HCEC 1CT (cell line): ENCODE data around the gene ACSL3.
"Not testable (repeated sequence)": the region's sequence is repeated elsewhere in the genome, so short reads cannot be mapped to it uniquely, and the experiment has no call there.

Experiments
- DNase-seq: peaks from one replicate; pipeline ENCODE4 v3.0.0-alpha.2; 2017

The ACSL3 gene

DNA sequence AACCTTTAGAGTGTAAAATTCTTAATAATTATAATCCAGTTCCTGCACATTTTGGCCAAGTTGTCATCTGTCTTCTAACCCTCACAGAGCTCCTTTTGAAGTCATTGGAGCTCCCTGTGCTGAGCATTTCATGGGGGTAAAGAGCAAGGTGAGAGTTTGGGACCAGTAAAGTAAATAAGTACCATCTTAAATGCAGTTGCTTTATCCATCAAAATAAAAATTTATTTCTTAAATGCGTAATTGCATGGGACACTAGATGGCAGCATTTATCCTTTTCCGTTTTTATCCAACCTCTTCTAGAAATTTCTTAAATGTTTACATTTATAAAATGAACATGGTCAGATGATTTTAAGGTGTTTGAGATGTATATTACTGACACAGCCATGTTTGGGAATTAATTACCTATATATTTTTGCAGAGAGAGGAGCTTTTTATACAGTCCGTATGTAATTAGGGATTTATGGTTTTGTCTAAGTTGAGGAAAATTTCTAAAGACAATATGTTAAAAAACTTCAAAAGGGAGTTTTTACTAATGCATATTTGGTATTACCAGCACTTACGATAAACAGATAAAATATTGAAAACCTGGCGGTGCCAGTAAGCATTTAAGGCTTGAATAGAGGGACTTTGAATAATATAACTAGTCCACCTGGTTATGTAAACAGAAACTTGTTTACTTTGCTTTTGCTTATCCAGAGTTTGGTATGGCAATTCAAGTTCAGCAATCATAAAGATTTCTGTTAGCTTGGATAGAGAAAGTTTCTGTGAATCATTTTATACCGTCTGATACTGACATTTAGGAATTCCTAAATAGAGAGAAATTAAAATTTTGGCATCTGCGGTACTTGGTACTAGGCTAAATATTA is 54.5 kb downstream of the ACSL3 start:
- peak; percentile 25 for DNase-seq

DNA sequence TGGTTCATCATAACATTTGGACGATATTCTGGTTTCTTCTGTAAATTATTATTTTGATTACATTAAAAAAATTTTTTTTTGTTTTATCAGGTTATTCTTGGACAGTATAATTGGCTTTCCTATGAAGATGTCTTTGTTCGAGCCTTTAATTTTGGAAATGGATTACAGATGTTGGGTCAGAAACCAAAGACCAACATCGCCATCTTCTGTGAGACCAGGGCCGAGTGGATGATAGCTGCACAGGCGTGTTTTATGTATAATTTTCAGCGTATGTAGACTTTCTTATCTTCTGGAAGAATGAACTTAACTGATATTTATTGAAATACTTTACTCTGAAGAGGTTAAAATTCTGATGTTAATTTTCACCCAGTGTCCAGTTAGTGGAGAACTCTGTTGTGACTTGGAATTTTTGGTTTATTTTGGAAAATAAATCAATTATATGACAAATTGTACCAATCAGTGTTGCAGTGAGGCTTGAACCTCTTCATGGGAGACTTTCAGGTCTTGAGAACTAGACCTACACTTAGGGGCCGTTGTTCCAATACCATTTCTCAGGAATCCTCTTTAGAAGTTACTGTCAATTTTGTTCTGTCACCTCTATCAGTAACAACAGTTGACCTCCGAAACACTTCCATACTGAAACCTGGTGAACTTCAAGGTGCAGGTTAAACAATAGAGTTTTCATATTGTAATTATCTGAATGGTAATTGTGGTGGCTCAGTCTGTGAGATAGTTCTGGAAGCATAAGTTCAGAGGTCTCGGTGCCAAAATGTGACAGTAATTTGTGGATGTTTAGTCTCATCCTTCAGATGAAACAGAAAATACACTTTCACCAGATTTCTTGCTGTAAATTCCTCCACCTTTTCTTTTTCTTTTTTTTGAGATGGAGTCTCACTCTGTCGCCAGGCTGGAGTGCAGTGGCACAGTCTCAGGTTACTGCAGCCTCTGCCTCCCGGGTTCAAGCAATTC is 55.7 kb downstream of the ACSL3 start:
- DNase-seq: no peak

DNA sequence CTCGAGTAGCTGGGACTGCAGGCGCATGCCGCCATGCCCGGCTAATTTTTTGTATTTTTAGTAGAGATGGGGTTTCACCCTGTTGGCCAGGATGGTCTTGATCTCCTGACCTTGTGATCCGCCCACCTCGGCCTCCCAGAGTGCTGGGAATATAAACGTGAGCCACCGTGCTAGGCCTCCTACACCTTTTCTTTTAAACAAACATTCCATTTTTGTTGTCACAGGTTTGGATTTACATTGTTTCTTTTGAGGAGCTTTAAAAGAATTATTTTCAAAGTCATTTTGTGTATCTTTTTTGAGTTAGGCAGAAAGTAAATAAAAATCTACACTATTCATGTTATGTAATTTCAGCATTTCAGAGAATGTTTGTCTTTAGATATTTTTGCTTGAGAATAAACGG is 56.4 kb downstream of the ACSL3 start:
- not testable (repeated sequence) for DNase-seq

DNA sequence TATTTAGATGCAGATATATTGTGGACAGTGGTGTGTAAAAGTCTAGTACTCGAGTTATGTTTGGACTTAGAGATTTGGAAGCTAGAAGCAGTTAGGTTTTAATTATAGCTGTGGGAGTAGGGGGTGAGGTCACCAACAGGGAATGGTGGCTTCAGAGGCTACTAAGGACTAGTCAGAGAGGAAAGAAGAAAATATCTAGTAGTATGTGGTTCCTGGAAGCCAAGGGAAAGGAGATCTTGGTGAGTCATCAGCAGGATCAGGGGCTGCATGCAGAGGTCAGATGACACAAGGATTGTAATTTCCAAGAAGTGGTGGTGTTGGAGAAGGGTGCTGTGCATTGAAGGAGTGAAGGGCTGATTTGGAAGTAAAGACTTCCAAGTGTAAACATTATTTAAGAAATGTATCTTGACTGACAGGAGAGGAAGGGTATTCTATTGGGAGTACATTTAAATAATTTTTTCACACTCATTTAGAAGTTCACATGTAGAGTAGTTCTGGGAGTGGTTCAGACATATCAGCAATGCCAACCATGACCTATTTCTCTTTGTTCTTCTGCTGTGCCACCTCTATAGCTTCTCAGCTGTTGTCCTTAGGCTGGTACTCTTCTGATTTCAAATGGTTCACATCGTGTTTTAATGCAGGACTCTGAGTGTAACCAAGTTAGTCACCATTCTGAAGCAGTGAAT is 59.1 kb downstream of the ACSL3 start:
- DNase-seq: peak; percentile 96

DNA sequence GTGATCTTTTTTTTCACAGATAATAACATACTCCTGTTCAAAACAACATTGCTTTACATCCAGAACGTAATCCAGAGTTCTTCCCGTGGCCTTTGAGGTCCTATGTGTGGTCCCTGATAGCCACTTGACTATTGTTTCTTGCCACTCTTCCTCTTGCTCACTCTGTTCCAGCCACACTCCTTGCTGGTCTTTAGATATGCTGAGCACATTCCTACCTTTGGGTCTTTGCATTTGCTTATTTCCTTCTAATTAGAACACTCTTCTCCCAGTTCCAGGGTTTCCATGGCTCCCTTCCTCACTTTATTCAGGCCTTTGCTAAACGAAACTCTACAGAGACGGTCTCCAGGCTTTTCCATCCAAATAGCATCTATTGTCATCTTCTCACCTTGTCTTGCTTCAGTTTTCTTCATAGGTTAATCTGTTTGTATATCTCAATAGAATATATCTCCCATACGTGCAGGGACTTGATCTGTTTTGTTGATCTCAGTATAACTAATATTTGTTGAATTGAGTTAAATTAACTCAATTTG is 59.9 kb downstream of the ACSL3 start:
- no peak for DNase-seq

DNA sequence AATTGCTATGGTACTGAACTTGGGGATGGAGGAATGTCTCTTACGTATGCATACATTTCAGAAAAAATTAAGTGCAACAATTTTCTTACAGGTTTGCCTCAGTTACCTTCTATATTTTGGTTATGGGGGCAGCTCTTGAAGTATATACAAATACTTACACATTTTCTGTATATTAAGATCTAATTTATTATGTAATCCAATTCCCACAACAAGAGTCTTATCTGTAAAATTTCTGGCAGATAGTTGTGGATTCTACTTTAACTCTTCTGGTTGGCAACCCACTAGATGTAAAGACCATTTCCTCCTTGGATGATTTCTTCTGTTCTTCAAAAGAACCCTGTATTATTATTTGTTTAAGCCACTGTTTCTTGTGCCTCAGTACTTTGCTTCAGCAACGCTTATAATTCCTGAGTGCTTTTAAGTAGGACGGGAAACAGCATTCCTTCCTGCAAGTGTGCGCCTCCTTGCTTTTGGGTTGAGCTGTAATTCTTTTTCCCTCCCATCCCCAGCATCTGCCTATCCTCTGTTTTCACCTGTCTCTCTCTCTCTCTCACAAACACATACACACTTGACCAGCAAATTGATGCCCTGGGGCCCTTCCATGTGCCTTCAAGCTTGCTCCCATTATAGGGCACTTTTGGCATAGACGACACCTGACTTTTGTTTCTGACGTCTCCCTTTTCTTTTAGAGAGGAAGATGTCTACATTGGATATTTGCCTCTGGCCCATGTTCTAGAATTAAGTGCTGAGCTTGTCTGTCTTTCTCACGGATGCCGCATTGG is 61.4 kb downstream of the ACSL3 start:
- no peak for DNase-seq

DNA sequence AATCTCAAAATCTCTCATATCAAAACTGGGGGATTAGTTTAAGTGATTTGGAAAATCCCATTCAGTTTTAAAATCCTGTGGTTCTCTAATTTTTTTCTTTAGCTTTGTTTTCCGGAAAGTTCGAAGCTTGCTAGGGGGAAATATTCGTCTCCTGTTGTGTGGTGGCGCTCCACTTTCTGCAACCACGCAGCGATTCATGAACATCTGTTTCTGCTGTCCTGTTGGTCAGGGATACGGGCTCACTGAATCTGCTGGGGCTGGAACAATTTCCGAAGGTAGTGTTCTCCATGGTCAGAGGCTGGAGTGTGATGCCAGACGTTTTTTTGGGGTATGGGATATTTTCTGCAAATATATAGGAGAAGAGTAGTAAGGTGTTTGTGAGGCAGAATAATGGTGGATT is 66.1 kb downstream of the ACSL3 start:
- no peak for DNase-seq

DNA sequence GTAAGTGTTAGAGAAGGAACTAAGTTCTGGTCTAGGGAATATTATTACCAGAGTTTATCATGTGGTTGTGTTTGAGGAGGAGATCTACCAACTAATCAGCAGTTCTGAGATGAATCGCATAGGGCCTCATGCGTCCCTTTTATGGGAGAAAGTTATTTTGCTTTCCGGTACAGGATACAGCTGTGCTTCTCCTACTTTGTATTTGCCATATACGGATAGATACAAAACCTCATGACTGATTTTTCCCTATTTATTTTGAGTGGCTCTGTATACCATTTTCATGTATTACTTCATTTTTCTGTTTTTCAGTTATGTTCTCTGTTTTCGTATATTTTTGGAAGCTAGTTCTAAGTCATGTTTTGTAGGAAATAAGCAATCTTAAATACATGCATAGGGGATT is 66.8 kb downstream of the ACSL3 start:
- DNase-seq: no peak

DNA sequence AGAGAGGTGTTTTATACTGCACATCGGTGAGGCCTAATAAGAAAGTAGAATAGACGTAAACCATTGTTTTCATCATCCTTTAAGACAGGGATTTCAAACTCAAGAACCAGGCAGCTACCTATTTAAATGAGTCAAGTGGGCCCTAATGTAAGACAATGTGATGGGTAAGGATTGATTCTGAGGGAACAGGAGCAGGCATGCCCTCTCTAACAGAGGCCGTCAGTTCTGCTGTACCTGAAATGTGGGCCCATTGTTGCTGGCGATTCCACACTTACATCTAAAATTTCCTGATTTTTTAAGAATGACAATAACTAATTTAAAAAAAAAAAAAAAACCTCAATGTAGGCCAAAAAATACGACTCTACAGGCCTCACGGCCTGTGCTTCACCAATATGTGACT is 67.5 kb downstream of the ACSL3 start:
- DNase-seq: no peak

DNA sequence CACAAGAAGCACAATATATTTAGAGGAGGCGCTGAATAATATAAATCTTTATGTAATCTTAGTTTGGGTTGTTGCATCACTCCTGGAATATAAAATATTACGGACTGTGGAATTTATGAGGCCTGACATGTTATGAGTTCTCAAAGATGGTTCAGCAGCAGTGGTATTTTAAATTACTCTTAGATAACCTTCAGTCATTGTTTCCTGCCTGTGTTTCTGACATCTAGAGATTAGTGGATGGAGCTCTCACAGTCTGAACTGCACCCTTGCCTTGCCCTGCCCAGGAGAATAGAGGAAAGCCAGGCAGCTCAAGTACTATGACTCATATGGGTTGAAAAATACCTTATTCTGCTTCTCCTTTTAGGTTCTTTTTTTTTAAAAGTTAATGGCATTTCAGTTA is 70.0 kb downstream of the ACSL3 start:
- DNase-seq: no peak

DNA sequence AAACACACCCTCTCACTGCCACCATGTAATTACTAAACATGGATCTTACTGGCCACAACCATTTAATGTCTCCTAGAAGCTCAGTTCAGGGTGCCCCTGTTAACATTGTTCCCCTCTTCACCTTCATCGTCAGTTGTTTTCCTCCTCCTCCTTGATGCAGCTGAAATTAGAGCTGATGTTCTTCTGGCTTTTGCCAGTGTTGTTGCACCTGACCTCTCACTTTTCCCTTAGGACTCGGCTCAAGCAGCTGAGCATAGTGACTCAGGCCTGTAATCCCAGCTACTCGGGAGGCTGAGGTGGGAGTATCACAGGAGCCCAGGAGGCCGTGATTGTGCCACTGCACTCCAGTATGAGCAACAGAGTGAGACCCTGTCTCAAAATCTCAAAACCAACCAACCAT is 70.8 kb downstream of the ACSL3 start:
- no peak for DNase-seq

DNA sequence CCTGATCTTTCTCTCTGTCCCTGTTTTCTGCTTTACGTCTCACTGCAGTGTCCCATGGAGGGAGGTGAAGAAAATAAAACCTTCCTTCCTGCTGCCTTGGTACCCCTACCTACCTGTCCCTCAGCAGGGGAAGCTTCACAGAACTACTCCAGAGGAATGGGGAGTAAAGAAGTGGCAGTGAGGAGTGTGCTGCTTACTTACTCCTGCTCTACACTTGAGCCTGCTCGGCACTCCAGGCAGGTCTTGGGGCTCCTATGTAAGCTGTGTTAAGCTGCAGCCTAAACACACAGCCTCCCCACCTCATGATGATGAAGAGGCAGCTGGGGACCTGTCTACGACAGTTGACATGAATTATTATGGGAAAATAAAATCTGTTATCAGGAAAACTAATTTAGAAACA is 72.6 kb downstream of the ACSL3 start:
- DNase-seq: no peak

DNA sequence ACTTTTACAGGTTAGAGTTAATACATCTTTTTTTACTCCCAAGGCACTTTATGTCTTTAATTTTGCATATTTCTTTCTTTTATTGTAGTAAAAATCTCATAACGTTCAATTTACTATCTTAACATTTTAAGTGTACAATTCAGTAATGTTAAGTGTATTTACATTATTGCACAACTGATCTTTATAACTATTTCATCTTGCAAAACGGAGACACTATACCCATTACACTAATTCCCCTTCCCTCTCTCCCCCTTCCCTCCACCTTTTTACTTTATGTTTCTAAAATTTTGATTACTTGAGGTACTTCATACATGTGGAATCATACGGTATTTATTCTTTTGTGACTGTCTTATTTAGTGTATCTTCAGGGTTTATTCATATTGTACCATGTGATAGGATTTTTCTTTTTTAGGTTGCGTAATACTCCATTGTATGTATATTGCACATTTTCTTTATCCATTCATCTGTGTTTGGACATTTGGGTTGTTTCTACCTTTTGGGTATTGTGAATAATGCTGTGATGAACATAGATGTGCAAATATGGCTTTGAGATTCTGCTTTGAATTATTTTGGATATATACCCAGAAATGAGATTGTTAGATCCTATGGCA is 75.0 kb downstream of the ACSL3 start:
- no peak for DNase-seq

DNA sequence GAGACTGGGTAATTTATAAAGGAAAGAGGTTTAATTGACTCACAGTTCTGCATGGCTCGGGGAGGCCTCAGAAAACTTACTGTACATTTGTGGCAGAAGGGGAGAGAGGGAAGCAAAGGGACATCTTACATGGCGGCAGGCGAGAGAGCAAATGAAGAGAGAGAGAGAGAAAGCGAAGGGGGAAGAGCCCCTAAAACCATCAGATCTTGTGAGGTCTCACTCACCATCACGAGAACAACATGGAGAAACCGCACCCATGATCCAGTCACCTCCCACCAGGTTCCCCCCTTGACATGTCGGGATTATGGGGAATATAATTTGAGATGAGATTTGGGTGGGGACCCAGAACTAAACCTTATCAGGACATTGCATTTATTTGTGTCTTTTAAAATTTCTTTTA is 75.9 kb downstream of the ACSL3 start:
- no peak for DNase-seq

DNA sequence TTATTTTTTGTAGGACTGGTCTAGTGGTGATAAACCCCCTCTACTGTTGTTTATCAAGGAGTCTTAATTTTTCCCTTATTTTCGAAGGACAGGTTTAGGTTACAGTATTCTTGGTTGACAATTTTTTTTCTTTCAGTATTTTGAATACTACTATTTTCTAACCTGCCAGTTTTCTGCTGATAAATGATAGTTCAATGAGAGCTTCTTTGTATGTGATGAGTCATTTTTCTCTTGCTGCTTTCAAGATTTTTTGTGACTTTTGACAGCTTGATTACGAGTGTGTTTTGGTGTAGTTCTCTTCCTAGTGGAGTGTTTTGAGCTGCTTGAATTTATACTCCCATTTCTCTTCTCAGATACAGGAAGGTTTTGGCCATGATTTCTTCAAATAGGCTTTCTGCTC is 77.5 kb downstream of the ACSL3 start:
- DNase-seq: no peak

DNA sequence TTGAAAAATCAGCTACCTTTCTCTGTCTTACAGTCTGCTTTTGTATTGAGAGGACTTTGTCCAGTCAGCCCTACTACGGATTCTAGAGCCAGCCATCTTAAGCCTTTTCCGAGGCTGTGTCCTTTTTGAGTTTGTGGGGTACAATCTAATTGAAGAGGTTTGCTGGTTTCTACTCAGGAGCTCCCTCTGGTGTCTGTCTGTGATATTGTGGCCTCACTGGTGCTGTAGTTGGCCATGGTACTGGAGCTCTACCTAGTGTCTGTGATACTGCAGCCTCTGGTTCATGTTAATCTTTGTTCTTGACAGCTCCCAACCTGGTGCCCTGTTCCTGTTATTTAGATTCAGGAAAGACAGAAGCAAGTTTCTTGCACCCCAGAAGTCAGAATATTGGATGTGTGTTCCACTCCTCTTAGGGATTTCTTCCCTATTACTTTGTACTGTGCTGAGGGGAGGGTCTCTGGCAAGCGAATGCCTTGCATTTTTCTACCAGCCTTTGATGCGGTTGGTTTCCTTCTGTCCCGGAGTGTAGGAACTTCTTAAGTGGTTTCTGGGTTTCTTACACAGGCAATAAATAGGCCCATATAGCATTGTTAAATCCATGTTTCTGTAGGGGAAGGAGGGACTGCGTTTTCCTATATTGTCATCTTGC is 78.5 kb downstream of the ACSL3 start:
- peak; percentile 68 for DNase-seq

DNA sequence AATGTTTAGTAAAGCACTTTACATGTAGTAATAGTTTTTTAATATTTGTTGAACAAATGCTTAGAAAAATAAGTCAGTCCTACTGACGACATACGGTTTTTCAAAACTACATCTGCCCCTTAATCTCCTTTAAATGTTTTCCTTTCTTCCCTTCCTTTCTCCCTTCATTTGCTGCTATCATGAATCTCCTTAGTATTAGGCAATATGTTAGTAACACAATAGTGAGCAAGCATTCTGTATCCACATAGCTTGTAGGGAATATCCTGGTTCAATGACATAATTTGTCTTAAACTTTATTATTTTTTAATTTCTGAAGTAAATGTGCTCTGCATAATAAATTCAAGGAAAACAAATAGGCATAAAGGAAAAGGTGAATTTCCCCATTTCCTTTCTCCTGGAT is 79.1 kb downstream of the ACSL3 start:
- peak; percentile 18 for DNase-seq

DNA sequence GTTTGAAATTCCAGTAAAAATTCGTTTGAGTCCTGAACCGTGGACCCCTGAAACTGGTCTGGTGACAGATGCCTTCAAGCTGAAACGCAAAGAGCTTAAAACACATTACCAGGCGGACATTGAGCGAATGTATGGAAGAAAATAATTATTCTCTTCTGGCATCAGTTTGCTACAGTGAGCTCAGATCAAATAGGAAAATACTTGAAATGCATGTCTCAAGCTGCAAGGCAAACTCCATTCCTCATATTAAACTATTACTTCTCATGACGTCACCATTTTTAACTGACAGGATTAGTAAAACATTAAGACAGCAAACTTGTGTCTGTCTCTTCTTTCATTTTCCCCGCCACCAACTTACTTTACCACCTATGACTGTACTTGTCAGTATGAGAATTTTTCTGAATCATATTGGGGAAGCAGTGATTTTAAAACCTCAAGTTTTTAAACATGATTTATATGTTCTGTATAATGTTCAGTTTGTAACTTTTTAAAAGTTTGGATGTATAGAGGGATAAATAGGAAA is 80.7 kb downstream of the ACSL3 start:
- DNase-seq: peak; percentile 66

DNA sequence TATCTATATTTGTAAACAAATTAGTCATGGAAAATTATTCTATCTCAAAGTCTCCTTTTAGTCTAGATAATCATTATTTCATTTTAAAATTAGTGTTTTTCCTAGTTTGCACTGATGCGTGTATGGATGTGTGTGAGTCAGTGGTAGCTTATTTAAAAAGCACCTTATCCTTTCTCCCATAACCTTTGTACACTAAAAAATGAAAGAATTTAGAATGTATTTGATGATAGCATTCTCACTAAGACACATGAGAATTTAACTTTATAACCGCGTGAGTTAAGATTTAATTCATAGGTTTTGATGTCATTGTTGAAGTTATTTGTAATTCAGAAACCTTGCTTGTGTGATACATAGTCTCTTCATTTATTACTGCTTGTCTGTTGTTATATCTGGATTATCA is 81.7 kb downstream of the ACSL3 start:
- no peak for DNase-seq

DNA sequence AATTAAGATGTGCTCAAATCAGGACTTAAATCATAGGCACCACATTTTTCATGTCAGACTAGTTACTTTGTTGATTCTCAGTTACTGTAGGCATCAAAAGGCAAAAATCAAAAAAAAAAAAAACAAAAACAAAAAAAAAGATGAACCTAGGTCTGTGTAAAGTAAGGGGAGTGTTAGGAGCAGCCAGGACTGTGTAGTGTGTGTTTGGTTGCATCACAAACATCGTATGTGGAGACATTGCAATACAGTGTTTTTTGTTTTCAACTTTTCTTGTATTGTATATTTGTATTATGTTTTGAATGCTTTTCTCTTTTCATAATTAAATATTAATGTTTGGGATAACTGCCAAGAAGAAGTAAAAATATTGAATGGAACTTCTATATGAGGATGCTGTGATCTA is 82.1 kb downstream of the ACSL3 start:
- no peak for DNase-seq

DNA sequence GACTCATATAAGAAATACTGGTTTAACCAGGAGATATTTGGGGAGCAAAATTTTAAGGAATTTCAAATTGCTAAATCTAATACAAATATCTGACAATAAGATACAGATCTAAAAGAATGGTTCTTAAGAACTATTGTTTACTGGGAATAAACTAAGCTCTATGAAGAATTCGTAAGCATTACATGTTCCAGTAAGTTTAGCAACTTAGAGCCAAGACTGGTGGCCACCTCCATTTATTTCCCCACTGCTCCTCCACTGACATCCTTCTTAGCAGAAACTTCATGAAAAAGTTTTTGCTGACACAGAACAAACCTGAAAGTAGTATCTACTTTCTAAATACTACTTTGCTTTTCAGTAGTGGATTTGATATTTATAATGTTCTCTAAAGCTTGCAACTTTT is 83.0 kb downstream of the ACSL3 start:
- peak; percentile 51 for DNase-seq
